NOMO-1 treated with dmso at 0.1 percent for 144 hours (cell line): ENCODE data around the gene KIF20B.
A peak's percentile ranks its signal among the peaks of the same experiment; 100 is the strongest.
"Not testable (repeated sequence)": the region's sequence is repeated elsewhere in the genome, so short reads cannot be mapped to it uniquely, and the experiment has no call there.

ENCODE experiments used
- DNase-seq: peaks from one replicate; lab custom pipeline; 2025; ENCODE audit not compliant: unreplicated experiment; lab: John Stamatoyannopoulos, UW

Gene KIF20B

GRCh38 chr10:89690027-89690426, 11.4 kb upstream of the KIF20B start:
- no peak for DNase-seq

- DNase-seq, result no peak
Observed at GRCh38 chr10:89692416-89692815, 9.0 kb upstream of the KIF20B start.

DNA sequence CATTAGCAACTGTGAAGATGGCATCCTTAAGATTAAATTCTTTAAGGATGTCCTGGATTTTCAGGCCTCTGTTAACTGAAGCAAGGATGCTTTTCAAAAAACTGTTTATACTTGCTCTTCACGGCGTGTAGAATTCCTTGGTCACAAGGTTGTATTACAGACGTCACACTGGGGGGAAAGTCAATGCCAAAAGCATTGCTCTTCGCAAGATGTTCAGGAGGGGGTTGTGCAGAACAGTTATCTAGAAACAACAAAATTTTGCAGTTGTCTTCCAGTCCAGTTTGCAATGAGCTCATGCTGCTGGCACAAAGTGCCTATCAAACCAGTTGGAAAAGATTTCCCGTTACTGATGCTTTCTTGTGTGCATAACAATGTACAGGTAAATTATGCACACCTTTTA, 8.2 kb upstream of the KIF20B start:
- DNase-seq, result no peak

- no peak for DNase-seq
Observed at GRCh38 chr10:89695307-89695706, 6.1 kb upstream of the KIF20B start.

GRCh38 chr10:89697946-89698345, 3.4 kb upstream of the KIF20B start:
- no peak for DNase-seq

DNA sequence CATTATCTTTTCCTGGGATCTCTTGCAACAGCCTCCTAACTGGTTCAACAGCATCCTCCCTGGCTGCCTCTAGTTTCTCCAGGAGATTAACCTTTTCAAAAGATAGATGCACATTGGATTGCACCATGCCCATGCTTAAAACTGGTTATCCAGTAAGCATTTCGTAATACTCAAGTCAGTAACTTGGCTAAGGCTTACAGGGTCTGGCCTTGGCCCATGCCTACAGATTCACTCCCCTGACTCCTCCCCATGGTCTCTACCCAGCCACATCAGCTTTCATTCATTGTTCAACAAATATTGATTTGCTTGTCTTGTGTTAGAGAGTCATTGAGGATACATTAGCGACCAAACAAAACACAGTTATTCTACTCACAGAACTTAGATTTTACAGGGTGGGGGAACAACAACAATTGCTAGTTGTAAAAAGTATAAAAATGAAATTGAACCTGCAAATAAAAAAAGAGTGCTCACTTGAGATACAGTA, 1.8 kb upstream of the KIF20B start:
- no peak for DNase-seq

- DNase-seq, result no peak
Observed at GRCh38 chr10:89700923-89701241, 508 bp upstream of the KIF20B start.

GRCh38 chr10:89702121-89702480, 711 bp downstream of the KIF20B start:
- DNase-seq, result peak; percentile 2

DNA sequence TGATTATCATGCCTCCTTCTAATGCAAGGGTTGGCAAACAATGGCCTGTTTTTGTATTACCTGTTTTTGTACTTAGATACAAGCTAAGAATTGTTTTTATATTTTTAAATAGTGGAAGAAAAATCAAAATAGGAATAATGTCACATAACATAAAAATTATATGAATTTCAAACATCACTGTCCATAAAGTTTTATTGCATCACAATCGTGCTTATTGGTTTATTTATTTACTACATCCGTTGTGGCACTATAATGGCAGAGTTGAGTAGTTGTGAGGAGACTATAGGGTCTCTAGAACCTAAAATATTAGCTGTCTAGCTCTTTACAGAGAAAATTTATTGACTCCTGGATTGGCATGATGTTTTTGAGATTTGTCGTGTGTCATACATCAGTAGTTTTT, 4.1 kb downstream of the KIF20B start:
- DNase-seq, result no peak

DNA sequence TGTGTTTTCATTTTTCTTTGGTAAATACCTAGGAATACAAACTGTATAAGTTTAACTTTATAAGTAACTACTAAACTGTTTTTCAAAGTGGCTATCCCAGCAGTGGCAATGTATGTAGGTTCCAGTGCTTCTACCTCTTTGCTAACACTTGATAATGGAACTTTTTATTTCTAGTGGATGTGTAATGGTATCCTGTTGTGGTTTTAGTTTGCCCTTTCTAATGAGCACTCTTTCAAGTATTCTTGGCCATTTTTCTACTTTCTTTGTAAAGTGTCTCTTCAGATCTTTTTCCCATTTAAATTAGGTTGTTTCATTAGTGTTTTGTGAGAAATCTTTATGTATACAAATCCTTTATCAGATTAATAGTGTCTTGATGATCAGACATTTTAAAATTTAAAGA, 4.6 kb downstream of the KIF20B start:
- DNase-seq, result no peak

GRCh38 chr10:89707372-89707771, 6.0 kb downstream of the KIF20B start:
- no peak for DNase-seq

- no peak for DNase-seq
Observed at GRCh38 chr10:89710753-89711152, 9.4 kb downstream of the KIF20B start.

DNA sequence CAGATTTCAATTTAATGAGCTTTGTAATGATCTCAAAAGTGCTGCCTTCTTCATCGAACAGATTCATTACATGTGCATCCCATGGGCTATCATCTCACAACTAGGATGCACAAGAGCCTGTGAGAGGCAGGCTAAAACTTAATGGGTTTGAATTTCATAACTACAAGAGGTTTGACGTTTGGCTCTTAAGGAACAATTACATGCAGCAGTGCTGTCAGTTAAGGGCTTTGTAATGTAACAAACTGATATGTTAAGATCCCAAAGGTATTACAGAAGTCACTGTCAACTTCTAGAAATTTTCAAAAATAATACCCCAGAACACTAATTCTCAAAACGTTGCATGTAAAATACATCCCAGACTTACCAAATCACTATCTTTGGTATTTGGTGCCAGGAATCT, 33.2 kb downstream of the KIF20B start:
- DNase-seq, result no peak

GRCh38 chr10:89738551-89739209, 37.3 kb downstream of the KIF20B start:
- no peak for DNase-seq

- DNase-seq, result no peak
Observed at GRCh38 chr10:89741126-89741762, 39.9 kb downstream of the KIF20B start.

DNA sequence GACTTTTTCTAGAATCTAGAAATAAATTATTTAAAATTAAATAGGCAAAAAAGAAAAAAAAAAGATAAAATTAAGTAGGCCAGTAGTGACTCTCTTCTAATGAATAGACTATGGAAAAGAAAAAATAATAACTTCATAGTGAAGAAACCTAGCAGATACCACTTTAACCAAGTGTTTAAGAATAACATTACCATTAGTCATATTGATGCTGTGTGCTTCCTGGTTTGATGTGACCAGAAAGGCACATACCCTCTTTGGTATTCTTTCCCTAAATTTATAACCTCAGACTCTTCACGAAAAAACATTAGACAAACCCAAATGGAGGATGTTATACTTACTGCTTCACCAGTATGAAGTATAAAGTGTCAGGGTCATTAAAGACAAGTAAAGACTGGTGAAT, 42.6 kb downstream of the KIF20B start:
- DNase-seq, result no peak

- DNase-seq, result no peak
Observed at GRCh38 chr10:89745903-89746302, 44.5 kb downstream of the KIF20B start.

DNA sequence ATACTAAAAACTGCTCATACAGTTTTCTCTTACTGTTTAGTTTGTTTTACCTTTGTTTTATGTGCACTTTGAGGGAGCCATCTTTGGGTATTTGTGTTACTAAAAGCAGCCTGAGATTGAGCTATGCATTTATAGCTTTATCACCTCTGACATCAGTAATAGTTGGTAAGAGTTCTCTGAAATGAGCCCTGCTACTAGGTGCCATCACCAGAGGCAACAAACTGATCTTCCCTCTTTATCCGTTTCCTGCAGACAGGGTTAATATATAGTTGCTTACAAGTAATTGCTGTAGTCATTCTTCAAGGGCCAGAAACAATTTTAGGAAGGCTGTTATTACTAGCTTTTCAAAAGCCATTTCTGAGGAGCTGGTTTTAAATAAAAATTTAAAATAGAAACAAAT, 49.1 kb downstream of the KIF20B start:
- DNase-seq, result no peak

GRCh38 chr10:89755374-89755773, 54.0 kb downstream of the KIF20B start:
- DNase-seq, result no peak

DNA sequence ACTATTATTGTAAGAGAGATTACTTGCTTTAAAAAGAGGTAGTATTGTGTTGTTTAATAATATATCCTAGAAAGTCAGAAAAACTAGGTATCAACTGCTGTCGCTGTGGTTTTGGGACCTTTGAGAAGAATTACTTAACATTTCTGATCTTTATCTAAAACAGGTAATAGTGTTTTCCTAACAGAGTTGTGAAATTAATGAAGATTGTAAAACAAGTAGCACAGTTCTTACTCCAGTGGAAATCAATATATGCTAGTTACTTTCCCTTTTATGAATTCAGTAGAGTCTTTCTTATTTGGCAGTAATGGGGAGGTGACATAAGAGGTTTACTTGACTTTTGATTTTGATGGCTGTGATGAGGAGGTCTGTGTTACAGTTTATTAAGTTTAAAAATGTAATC, 58.1 kb downstream of the KIF20B start:
- DNase-seq, result no peak

DNA sequence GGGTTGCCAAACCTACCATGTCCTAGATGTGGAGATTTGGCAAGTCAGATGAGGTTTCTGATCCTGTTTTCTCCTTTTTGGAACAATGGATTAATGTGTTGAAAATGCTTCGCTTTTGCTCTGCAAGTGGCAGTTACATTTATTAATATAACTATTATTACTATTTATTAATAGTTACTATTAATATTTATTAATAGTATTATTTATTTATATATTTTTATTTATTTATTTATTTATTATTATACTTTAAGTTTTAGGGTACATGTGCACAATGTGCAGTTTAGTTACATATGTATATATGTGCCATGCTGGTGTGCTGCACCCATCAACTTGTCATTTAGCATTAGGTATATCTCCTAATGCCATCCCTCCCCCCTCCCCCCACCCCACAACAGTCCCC, 62.3 kb downstream of the KIF20B start:
- not testable (repeated sequence) for DNase-seq

DNA sequence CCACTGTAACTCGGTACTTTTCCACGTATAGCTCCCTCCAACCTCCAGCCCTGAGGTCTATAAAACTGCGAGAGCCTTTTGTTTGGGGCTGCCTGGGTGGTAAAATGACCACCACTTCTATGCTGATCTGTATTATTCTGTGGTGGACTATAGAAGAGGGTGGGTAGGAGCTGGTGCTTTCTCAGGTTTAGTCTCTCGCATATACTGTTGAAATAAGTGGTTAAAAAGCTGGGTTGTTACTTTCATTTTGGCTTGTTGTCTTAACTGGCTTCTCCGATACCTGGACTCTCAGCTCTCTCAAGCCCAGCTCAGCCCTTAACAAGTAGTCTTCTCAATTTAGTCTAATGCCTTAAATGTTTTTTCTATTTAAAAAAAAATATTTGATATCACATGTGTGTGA, 70.3 kb downstream of the KIF20B start:
- DNase-seq, result no peak

- DNase-seq, result no peak
Observed at GRCh38 chr10:89773081-89773480, 71.7 kb downstream of the KIF20B start.
